Measurements from ENCODE around the gene C2CD5.
"Not testable (repeated sequence)": the region's sequence is repeated elsewhere in the genome, so short reads cannot be mapped to it uniquely, and the experiment has no call there.

The C2CD5 gene

GRCh38 chr12:22474970-22475720 lies 69.2 kb downstream of the C2CD5 start:
- DNase-seq = no peak

DNA sequence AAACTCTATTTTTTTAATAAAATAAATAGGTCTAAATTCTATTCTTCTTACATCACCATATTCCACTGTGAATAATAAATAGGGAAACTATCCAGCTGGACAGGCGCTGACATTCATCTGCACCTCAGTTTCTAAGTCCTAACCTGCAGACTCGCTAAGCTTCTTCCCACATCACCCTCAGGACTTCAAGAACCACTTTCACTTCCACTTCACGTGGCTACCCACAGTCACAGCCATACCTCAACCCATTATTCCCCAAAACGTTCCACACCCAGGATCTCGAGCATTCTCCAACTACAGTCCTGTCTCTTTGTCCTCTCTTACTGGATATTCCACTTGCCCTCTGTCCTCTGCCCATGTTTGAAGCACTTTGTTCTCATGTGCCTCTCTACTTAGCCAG lies 71.1 kb downstream of the C2CD5 start:
- no peak for DNase-seq

- DNase-seq = no peak
Measured at GRCh38 chr12:22467190-22467589, 77.2 kb downstream of the C2CD5 start.

GRCh38 chr12:22463306-22463705 lies 81.0 kb downstream of the C2CD5 start:
- no peak for DNase-seq

GRCh38 chr12:22461786-22462185 lies 82.6 kb downstream of the C2CD5 start:
- DNase-seq = no peak

DNA sequence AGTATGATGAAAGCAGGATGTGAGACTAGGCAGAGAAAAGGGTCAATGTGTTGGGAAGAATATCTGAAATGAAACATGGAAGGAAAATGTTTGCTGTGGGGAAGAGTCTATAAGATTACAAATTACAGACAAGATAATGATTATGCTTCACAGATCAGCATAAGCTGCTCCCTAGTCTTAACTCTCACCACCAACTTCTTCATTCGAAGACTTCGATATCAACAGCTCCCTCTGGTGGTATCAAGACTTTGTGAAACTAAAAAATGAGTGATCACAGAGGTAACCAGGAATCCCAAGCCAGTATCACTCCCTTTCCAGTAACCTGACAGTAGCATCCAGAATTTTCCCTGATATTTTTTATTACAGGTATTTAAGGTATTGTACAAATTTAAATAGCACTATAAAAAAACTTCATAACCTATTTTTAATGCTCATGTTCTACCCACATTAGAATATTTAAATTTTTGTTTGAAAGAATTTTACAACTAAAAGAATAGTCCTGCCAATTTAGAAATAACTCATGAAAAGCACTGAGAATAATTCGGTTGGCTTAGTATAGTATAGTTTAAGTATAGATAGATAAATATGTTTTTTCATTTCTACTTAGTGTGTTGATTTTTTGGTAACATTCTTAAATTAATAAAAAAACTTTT lies 84.4 kb downstream of the C2CD5 start:
- DNase-seq = peak; percentile 1

DNA sequence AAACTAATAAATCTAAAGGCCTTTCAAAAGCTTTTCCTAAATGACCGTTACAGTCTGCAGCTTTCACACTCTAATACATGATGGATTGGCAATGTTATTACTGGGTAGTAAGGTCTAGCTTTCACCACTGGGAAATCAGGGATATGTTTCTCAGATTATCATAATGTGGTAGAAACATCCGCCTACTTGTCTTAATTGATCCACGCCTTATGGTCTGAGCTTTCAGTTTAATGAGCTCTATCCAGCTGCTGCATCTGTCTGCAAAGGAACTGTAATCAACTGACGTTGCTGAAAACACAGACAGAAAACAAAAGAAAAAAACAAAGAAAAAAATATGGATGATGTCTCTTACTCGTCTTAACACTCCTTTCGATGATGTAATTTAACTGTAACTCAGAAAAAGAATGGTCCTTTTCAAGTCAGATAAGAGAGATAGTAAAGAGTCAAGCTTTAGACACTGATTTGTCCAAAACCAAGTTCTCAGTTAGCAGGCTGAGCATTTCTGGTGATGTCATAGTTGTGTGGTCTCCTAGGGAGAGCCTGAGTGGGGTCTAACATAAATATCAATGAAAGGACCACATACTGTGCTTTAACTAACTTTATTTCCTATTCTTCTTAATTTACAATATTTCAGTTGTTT lies 85.9 kb downstream of the C2CD5 start:
- no peak for DNase-seq

- no peak for DNase-seq
Measured at GRCh38 chr12:22457085-22457484, 87.3 kb downstream of the C2CD5 start.

- DNase-seq = no peak
Measured at GRCh38 chr12:22453511-22453910, 90.8 kb downstream of the C2CD5 start.

- DNase-seq = no peak
Measured at GRCh38 chr12:22447223-22447622, 97.1 kb downstream of the C2CD5 start.

DNA sequence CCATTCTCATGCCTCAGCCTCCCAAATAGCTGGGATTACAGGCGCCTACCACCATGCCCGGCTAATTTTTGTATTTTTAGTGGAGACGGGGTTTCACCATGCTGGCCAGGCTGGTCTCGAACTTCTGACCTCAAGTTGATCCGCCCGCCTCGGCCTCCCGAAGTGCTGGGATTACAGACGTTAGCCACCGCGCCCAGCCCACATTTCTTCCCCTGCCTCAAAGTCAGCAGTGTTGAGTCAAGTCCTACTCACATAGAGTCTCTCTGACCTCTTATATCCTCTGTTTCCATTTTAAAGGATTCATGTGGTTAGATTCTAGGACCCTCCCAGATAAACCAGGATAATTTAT lies 100.1 kb downstream of the C2CD5 start:
- not testable (repeated sequence) for DNase-seq

GRCh38 chr12:22443379-22444316 lies 100.7 kb downstream of the C2CD5 start:
- peak; percentile 21 for DNase-seq

DNA sequence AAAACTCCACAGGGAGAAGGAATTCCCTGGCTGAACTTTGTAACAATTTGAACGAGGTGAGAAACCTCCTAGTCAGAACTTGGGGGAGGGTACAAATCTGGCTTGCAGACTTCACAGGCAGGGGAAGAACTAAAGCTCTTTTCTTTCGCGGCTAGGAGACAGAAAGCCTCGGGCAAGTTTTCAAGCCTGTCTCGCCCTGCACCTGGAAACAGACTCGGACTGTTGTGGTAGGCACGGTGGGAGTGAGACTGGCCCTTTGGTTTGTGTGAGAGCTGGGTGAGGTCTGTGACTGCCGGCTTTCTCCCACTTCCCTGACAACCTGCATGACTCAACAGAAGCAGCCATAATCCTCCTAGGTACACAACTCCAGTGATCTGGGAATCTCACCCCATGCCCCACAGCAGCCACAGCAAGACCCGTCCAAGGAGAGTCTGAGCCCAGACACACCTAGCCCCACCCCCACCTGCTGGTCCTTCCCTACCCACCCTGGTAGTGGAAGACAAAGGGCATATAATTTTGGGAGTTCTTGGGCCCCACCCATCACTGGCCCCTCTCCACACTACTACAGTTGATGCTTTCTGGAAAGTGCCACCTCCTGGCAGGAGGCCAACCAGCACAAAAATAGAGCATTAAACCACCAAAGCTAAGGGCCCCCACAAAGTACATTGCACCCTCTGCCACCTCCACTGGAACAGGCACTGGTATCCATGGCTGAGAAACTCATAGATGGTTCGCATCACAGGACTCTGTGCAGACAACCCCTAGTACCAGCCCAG lies 107.1 kb downstream of the C2CD5 start:
- no peak for DNase-seq

GRCh38 chr12:22435583-22435982 lies 108.8 kb downstream of the C2CD5 start:
- no peak for DNase-seq

DNA sequence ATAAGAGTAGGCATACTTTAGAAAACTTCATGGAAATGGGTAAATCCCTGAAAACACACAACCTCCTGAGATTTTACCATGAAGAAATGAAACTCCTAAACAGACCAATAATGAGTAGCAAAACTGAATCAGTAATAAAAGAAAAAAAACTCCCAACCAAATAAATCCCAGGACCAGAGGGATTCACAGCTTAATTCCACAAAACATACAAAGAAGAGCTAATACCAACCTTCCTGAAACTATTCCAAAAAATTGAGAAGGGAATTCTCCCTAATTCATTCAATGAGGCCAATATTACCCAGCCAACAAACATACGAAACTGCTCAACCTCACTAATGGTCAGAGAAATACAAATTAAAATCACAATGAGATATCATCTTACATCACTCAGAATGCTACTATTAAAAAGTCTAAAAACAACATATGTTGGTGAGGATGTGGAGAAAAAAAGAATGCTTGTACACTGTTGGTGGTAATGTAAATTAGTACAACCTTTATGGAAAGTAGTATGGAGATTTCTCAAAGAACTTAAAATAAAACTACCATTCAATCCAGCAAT lies 112.6 kb downstream of the C2CD5 start:
- no peak for DNase-seq

DNA sequence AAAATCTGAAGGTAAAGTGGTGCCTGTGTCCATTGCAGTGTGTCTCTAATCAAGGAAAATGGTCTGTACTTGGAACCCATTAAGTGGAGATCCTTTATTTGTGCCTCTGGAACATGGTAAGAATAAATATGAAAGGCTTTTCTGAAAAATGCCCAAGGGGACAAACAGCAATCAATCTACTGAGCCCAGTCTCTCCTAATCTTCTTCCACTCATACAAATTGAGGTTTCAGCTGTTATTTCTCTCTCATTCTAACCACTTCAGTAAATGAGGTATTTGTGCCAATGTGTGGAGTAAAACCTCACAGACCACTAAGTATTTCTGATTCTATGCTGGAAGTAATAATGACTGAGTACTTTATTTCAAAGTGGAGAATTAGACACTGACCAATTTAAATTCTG lies 127.5 kb downstream of the C2CD5 start:
- DNase-seq = no peak

GRCh38 chr12:22415342-22416309 lies 128.7 kb downstream of the C2CD5 start:
- DNase-seq = no peak

- DNase-seq = no peak
Measured at GRCh38 chr12:22414742-22415141, 129.6 kb downstream of the C2CD5 start.

GRCh38 chr12:22413592-22413991 lies 130.8 kb downstream of the C2CD5 start:
- DNase-seq = no peak

DNA sequence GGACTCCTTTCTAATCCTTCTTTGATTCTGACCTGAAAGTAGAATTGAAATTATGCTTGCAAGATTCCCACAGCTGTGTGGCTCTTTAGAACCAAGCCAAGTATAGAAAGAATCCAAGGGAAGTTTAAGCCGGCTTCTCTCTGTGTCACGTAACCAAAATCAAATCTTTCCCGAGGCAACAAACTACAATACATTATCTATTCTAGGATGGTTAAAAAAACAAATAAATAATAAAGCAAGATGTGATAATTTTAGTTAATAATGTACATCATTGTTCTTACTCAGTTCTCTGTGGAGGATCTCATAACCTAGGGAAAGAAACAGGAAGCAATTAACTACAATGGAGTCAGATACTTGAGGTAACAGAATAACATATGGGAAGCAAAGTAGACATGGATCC lies 131.8 kb downstream of the C2CD5 start:
- no peak for DNase-seq

GRCh38 chr12:22410486-22410885 lies 133.9 kb downstream of the C2CD5 start:
- no peak for DNase-seq

Data from KG1 (cell line).